Smooth muscle cell of the brain vasculature (primary cell): ENCODE data around the gene KCNA10.
"Not testable (repeated sequence)": the region's sequence is repeated elsewhere in the genome, so short reads cannot be mapped to it uniquely, and the experiment has no call there.

Experiments used
- DNase-seq: peaks from one replicate; pipeline ENCODE4 v3.0.0-alpha.2; 2012; ENCODE audit warnings: low read depth, low spot score

The KCNA10 gene

GRCh38 chr1:110535985-110536384, 17.0 kb upstream of the KCNA10 start:
- no peak for DNase-seq

GRCh38 chr1:110533230-110533629, 14.3 kb upstream of the KCNA10 start:
- DNase-seq: no peak

- no peak for DNase-seq
Measured at GRCh38 chr1:110529011-110529410, 10.0 kb upstream of the KCNA10 start.

GRCh38 chr1:110526201-110526780, 7.3 kb upstream of the KCNA10 start:
- DNase-seq: no peak

- DNase-seq: no peak
Measured at GRCh38 chr1:110525249-110525595, 6.2 kb upstream of the KCNA10 start.

- no peak for DNase-seq
Measured at GRCh38 chr1:110524311-110525248, 5.6 kb upstream of the KCNA10 start.

GRCh38 chr1:110523011-110523410, 4.0 kb upstream of the KCNA10 start:
- DNase-seq: no peak

GRCh38 chr1:110522560-110522959, 3.6 kb upstream of the KCNA10 start:
- DNase-seq: no peak

- no peak for DNase-seq
Measured at GRCh38 chr1:110520827-110521226, 1.9 kb upstream of the KCNA10 start.

- DNase-seq: no peak
Measured at GRCh38 chr1:110515891-110516290, 3.1 kb downstream of the KCNA10 start.

- DNase-seq: no peak
Measured at GRCh38 chr1:110515041-110515440, 3.9 kb downstream of the KCNA10 start.

GRCh38 chr1:110513511-110513910, 5.5 kb downstream of the KCNA10 start:
- DNase-seq: no peak

GRCh38 chr1:110511436-110511835, 7.5 kb downstream of the KCNA10 start:
- no peak for DNase-seq

GRCh38 chr1:110510921-110511320, 8.1 kb downstream of the KCNA10 start:
- not testable (repeated sequence) for DNase-seq

GRCh38 chr1:110509655-110510054, 9.3 kb downstream of the KCNA10 start:
- no peak for DNase-seq

- no peak for DNase-seq
Measured at GRCh38 chr1:110508028-110508940, 10.7 kb downstream of the KCNA10 start.

GRCh38 chr1:110506541-110506940, 12.4 kb downstream of the KCNA10 start:
- DNase-seq: no peak

- no peak for DNase-seq
Measured at GRCh38 chr1:110505596-110505995, 13.4 kb downstream of the KCNA10 start.

GRCh38 chr1:110504226-110504625, 14.7 kb downstream of the KCNA10 start:
- no peak for DNase-seq

- DNase-seq: no peak
Measured at GRCh38 chr1:110503471-110503870, 15.5 kb downstream of the KCNA10 start.

GRCh38 chr1:110502402-110503151, 16.4 kb downstream of the KCNA10 start:
- DNase-seq: no peak
